CD14-positive monocyte (primary cell): ENCODE measurements around the gene EMID1. TPM values are rescaled to one million over a fixed set of nuclear protein-coding genes. Genes with fewer than 3 reads are reported as not detected.

Experiments used
- DNase-seq, 3 donors: peaks; one replicate each; pipeline ENCODE4 v3.0.0-alpha.2; 2011 to 2022
- H2AFZ ChIP-seq: 2 replicates; pipeline ENCODE4 v1.6.0; 2012; ENCODE audit warnings: mild to moderate bottlenecking, low read depth, low read length, inconsistent platforms; ENCODE audit not compliant: insufficient read depth, poor library complexity, severe bottlenecking
- H3K27ac ChIP-seq, 2 donors: 1 replicate in 1 of 2; 2 replicates in 1 of 2; pipeline ENCODE4 v1.5.1; 2012 to 2013; ENCODE audit warnings: low read length in 2 of 2, control low read depth in 1 of 2, inconsistent platforms in 1 of 2, low read depth in 1 of 2, mild to moderate bottlenecking in 1 of 2
- H3K27me3 ChIP-seq, 2 donors: one replicate each; pipeline versions ENCODE4 v1.6.0 to v1.6.1; 2011 to 2013; ENCODE audit warnings: low read length in 2 of 2; ENCODE audit not compliant: control insufficient read depth in 2 of 2, insufficient read depth in 2 of 2
- H3K36me3 ChIP-seq, 2 donors: replicated peaks in 1 of 2; 1 replicate in 1 of 2; 2 replicates in 1 of 2; pipeline versions ENCODE4 v1.5.1 to v1.6.1; 2012 to 2013; ENCODE audit warnings: low read length in 2 of 2, control low read depth in 1 of 2, inconsistent platforms in 1 of 2, mild to moderate bottlenecking in 1 of 2; ENCODE audit not compliant: insufficient read depth in 2 of 2, control insufficient read depth in 1 of 2
- H3K4me1 ChIP-seq, 2 donors: 1 replicate in 1 of 2; 2 replicates in 1 of 2; pipeline versions ENCODE4 v1.5.1 to v1.6.1; 2012 to 2013; ENCODE audit warnings: low read length in 2 of 2, control low read depth in 1 of 2, inconsistent platforms in 1 of 2, mild to moderate bottlenecking in 1 of 2, moderate library complexity in 1 of 2; ENCODE audit not compliant: insufficient read depth in 2 of 2, control insufficient read depth in 1 of 2
- H3K4me2 ChIP-seq: replicated peaks from 2 replicates; pipeline ENCODE3; 2012; ENCODE audit warnings: low read length, moderate library complexity, mild to moderate bottlenecking; ENCODE audit not compliant: poor library complexity, severe bottlenecking; ENCODE audit errors: extremely low read depth
- H3K4me3 ChIP-seq, 3 experiments: fragments of 200-600 bp in 1 of 3; sonication (generic) in 1 of 3; replicated peaks in 1 of 3; 1 replicate in 2 of 3; 2 replicates in 1 of 3; pipeline ENCODE4 v1.5.1; 2011 to 2013; ENCODE audit warnings: low read length in 3 of 3, mild to moderate bottlenecking in 3 of 3, control low read depth in 2 of 3, low read depth in 2 of 3, inconsistent platforms in 1 of 3, moderate library complexity in 1 of 3
- H3K79me2 ChIP-seq: 2 replicates; pipeline ENCODE4 v1.6.0; 2012; ENCODE audit warnings: mild to moderate bottlenecking, control low read depth, inconsistent platforms, low read length, moderate library complexity; ENCODE audit not compliant: insufficient read depth
- H3K9ac ChIP-seq: 2 replicates; pipeline ENCODE4 v1.6.0; 2017; ENCODE audit warnings: low read length, mild to moderate bottlenecking; ENCODE audit not compliant: insufficient read depth, poor library complexity, severe bottlenecking
- H3K9me3 ChIP-seq, 2 donors: replicated peaks in 1 of 2; 1 replicate in 1 of 2; 2 replicates in 1 of 2; pipeline versions ENCODE4 v1.5.1 to v1.6.1; 2012 to 2013; ENCODE audit warnings: low read length in 2 of 2, control low read depth in 1 of 2; ENCODE audit not compliant: control insufficient read depth in 1 of 2, insufficient read depth in 1 of 2
- H4K20me1 ChIP-seq: 2 replicates; pipeline ENCODE4 v1.6.0; 2012; ENCODE audit warnings: mild to moderate bottlenecking, low read length, control low read depth, moderate library complexity; ENCODE audit not compliant: insufficient read depth
- H3K27ac Mint-ChIP-seq, 7 donors: one replicate each; pipeline ENCODE4 v1.8.0; 2020; ENCODE audit warnings: mild to moderate bottlenecking in 7 of 7, mixed read lengths in 7 of 7, moderate library complexity in 6 of 7, inconsistent platforms in 2 of 7
- H3K27me3 Mint-ChIP-seq, 3 donors: one replicate each; pipeline ENCODE4 v1.8.0; 2021 to 2022; ENCODE audit warnings: low read depth in 3 of 3, mild to moderate bottlenecking in 3 of 3, mixed read lengths in 3 of 3, moderate library complexity in 3 of 3, inconsistent platforms in 1 of 3
- H3K36me3 Mint-ChIP-seq, 2 donors: one replicate each; pipeline ENCODE4 v1.8.0; 2020; ENCODE audit warnings: mixed read lengths in 2 of 2, inconsistent platforms in 1 of 2, mild to moderate bottlenecking in 1 of 2
- H3K4me1 Mint-ChIP-seq: one replicate; pipeline ENCODE4 v1.8.0; 2020; ENCODE audit warnings: mild to moderate bottlenecking, mixed read lengths
- H3K4me3 Mint-ChIP-seq, 2 donors: one replicate each; pipeline ENCODE4 v1.8.0; 2020; ENCODE audit warnings: mild to moderate bottlenecking in 2 of 2, mixed read lengths in 2 of 2, moderate library complexity in 1 of 2
- H3K9me3 Mint-ChIP-seq, 7 donors: one replicate each; pipeline ENCODE4 v1.8.0; 2020 to 2022; ENCODE audit warnings: mixed read lengths in 7 of 7, mild to moderate bottlenecking in 6 of 7, moderate library complexity in 6 of 7, inconsistent platforms in 2 of 7
- WGBS: methylation state at CpG from one replicate; pipeline ENCODE4 v1.1.5; 2013; ENCODE audit warnings: missing lambda C conversion rate; ENCODE audit not compliant: insufficient coverage; 5-methylcytosine and 5-hydroxymethylcytosine counted together
- intact Hi-C, 2 donors: fragments of 100-400 bp; cut with micrococcal nuclease; formaldehyde crosslinking; loops; one replicate each; pipeline versions ENCODE4 v1.15.0 to v1.15.1; 2023
- polyA plus RNA-seq, 3 donors: library from polyadenylated mRNA; depleted of rRNA in 1 of 3; unstranded in 2 of 3; stranded (reverse) in 1 of 3; fragments of 300-500 nt in 2 of 3; fragments of >200 nt in 1 of 3; fragmentation: Illumina TruSeq in 2 of 3; gene quantifications; 1 replicate in 2 of 3; 2 replicates in 1 of 3; pipeline ENCODE4 v1.2.3, GENCODE V29; 2012 to 2021
- TF ChIP-seq, protein P1 (sequence below): fragments of 200-600 bp; IDR thresholded peaks from one replicate; pipeline ENCODE4 v1.8.0; 2022; ENCODE audit warnings: antibody characterized with exemption, mild to moderate bottlenecking

EMID1 gene
- polyA plus RNA-seq, 3 donors: not detected

DNA sequence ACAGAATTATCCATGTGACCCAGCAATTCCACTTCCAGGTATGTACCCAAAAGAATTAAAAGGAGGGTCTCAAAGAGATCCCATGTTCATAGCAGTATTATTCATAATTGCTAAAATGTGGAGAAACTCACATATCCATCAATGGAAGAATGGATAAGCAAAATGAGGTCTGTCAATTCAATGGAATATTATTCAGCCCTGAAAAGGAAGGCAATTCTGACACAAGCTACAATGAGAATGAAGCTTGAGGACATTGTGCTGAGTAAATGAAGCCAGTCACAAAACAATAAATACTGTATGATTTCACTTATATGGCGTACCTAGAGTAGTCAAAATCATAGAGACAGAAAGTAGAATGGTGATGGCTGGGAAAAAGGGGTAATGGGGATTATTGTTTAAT is 19.4 kb upstream of the EMID1 start:
- Mint-ChIP-seq H3K36me3 (no peaks in the 10 kb centered on the region), H3K27me3 (peaks cover 0 to 5% (median 0%) of the 10 kb centered on the region in 3 donors), H3K4me1 (no peaks in the 10 kb centered on the region), H3K4me3 (no peak overlapping the region), H3K27ac (no peak overlapping the region), H3K9me3 (no peaks in the 10 kb centered on the region)
- no peaks in the 10 kb centered on the region for H3K36me3 ChIP-seq
- no peak for DNase-seq
- no CpG with 5 or more reads among the region's 1 CpG for WGBS
- H4K20me1 ChIP-seq: no peaks in the 10 kb centered on the region
- H3K4me3 ChIP-seq: no peak overlapping the region
- H3K4me2 ChIP-seq: no peak overlapping the region
- no peak overlapping the region for H2AFZ ChIP-seq
- H3K9me3 ChIP-seq: no peaks in the 10 kb centered on the region
- intact Hi-C loops: no loop called here
- no peak overlapping the region for H3K27ac ChIP-seq
- no peaks in the 10 kb centered on the region for H3K4me1 ChIP-seq
- TF ChIP-seq, protein P1, sequence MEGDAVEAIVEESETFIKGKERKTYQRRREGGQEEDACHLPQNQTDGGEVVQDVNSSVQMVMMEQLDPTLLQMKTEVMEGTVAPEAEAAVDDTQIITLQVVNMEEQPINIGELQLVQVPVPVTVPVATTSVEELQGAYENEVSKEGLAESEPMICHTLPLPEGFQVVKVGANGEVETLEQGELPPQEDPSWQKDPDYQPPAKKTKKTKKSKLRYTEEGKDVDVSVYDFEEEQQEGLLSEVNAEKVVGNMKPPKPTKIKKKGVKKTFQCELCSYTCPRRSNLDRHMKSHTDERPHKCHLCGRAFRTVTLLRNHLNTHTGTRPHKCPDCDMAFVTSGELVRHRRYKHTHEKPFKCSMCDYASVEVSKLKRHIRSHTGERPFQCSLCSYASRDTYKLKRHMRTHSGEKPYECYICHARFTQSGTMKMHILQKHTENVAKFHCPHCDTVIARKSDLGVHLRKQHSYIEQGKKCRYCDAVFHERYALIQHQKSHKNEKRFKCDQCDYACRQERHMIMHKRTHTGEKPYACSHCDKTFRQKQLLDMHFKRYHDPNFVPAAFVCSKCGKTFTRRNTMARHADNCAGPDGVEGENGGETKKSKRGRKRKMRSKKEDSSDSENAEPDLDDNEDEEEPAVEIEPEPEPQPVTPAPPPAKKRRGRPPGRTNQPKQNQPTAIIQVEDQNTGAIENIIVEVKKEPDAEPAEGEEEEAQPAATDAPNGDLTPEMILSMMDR: no peak
- H3K27me3 ChIP-seq: no peaks in the 10 kb centered on the region
- no peaks in the 10 kb centered on the region for H3K79me2 ChIP-seq
- no peak overlapping the region for H3K9ac ChIP-seq

DNA sequence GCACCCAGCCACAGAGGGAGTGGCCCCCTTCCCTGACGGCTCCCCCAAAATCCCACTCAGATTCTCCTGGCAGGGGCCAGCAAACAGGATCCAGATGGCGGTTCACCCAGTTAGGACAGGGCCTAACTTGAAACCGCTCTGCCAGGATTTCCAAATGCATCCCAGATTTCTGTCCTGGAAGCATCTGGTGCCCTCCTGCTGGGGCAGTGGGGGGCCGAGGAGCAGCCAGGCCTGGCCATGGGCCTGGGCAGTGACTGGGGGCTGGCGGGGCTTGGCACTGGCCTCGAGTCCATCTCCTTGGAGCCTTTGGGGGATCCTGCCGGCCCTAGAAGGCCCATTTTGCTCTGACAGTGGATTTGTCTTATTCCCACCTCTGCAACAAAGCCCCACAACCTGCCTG is 17.9 kb upstream of the EMID1 start:
- no peaks in the 10 kb centered on the region for H3K9me3 ChIP-seq
- H3K27ac Mint-ChIP-seq: no peak overlapping the region
- H3K9me3 Mint-ChIP-seq: no peaks in the 10 kb centered on the region
- no peaks in the 10 kb centered on the region for H3K36me3 Mint-ChIP-seq
- H2AFZ ChIP-seq: no peak overlapping the region
- H3K4me1 ChIP-seq: no peaks in the 10 kb centered on the region
- no peaks in the 10 kb centered on the region for H3K4me1 Mint-ChIP-seq
- H3K4me2 ChIP-seq: no peak overlapping the region
- no peaks in the 10 kb centered on the region for H4K20me1 ChIP-seq
- no peaks in the 10 kb centered on the region for H3K79me2 ChIP-seq
- H3K4me3 ChIP-seq: no peak overlapping the region
- TF ChIP-seq, protein P1: no peak
- no peak for DNase-seq
- intact Hi-C loops: no loop called here
- H3K36me3 ChIP-seq: no peaks in the 10 kb centered on the region
- no peak overlapping the region for H3K9ac ChIP-seq
- H3K27ac ChIP-seq: no peak overlapping the region
- H3K27me3 ChIP-seq: no peaks in the 10 kb centered on the region
- no peak overlapping the region for H3K4me3 Mint-ChIP-seq
- WGBS: 97% methylated on average over 6 of the region's 7 CpGs
- peaks cover 0 to 5% (median 0%) of the 10 kb centered on the region in 3 donors for H3K27me3 Mint-ChIP-seq
